ENCODE data around the gene TWIST1.

DNA sequence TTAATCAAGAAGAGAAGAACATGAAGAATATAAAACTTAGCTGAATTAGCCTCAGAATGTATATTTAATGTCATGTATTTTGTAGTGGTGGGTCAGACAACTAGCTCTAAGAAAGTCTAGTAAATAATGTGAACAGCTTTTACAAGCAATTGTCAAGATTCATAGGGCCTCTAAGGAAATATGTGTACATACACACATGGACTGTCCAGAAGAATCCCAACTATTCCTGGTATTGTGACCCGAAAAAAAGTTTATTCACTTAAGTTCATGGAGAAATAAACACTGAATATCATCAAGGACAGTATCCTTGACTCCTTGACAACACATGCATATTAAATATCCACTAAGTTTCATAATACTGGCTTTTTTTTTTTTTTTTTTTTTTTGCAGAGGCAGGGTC is 11.4 kb upstream of the TWIST1 start:
- TF ChIP-seq, protein P1, sequence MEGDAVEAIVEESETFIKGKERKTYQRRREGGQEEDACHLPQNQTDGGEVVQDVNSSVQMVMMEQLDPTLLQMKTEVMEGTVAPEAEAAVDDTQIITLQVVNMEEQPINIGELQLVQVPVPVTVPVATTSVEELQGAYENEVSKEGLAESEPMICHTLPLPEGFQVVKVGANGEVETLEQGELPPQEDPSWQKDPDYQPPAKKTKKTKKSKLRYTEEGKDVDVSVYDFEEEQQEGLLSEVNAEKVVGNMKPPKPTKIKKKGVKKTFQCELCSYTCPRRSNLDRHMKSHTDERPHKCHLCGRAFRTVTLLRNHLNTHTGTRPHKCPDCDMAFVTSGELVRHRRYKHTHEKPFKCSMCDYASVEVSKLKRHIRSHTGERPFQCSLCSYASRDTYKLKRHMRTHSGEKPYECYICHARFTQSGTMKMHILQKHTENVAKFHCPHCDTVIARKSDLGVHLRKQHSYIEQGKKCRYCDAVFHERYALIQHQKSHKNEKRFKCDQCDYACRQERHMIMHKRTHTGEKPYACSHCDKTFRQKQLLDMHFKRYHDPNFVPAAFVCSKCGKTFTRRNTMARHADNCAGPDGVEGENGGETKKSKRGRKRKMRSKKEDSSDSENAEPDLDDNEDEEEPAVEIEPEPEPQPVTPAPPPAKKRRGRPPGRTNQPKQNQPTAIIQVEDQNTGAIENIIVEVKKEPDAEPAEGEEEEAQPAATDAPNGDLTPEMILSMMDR (CRISPR knock-in tag; IDR thresholded peaks at IDR 0.05): no peak
- TF ChIP-seq EZH2 (conservative IDR thresholded peaks at IDR 0.05; ENCODE audit: low read depth, low read length): no peak
- TF ChIP-seq ZNF292 (CRISPR knock-in tag; IDR thresholded peaks at IDR 0.05; ENCODE audit: borderline replicate concordance, low read depth): no peak

Measured in HepG2 (cell line).